ENCODE data around the gene USP48.

USP48 gene

GRCh38 chr1:21823980-21824702 lies 41.2 kb upstream of the USP48 start:
- Histone ChIP-seq H3K9me3 (ENCODE audit: control insufficient read depth, low read length) (no peaks in the 10 kb centered on the region), H3K36me3 (ENCODE audit: control insufficient read depth, insufficient read depth, low read length, severe bottlenecking) (peaks cover 92% of the 10 kb centered on the region), H3K9ac (ENCODE audit: low read length) (no peak overlapping the region), H3K4me3 (ENCODE audit: low read length) (no peak overlapping the region), H3K4me1 (ENCODE audit: control insufficient read depth, insufficient read depth, low read length) (no peaks in the 10 kb centered on the region), H3K27me3 (replicated peaks; ENCODE audit: control insufficient read depth, insufficient read depth, low read length) (no peaks in the 10 kb centered on the region)
- DNase-seq (ENCODE audit: low read depth), result no peak

GRCh38 chr1:21823206-21823979 lies 40.4 kb upstream of the USP48 start:
- Histone ChIP-seq H3K9ac (ENCODE audit: low read length) (no peak overlapping the region), H3K4me1 (ENCODE audit: control insufficient read depth, insufficient read depth, low read length) (no peaks in the 10 kb centered on the region), H3K4me3 (ENCODE audit: low read length) (no peak overlapping the region), H3K36me3 (ENCODE audit: control insufficient read depth, insufficient read depth, low read length, severe bottlenecking) (peaks cover 85% of the 10 kb centered on the region), H3K27me3 (replicated peaks; ENCODE audit: control insufficient read depth, insufficient read depth, low read length) (no peaks in the 10 kb centered on the region), H3K9me3 (ENCODE audit: control insufficient read depth, low read length) (no peaks in the 10 kb centered on the region)
- no peak for DNase-seq (ENCODE audit: low read depth)

- no peak overlapping the region for H3K4me3 ChIP-seq (ENCODE audit: low read length)
- H3K9me3 ChIP-seq (ENCODE audit: control insufficient read depth, low read length), result no peaks in the 10 kb centered on the region
- DNase-seq (ENCODE audit: low read depth), result no peak
- peaks cover 78% of the 10 kb centered on the region for H3K36me3 ChIP-seq (ENCODE audit: control insufficient read depth, insufficient read depth, low read length, severe bottlenecking)
- H3K27me3 ChIP-seq (replicated peaks; ENCODE audit: control insufficient read depth, insufficient read depth, low read length), result no peaks in the 10 kb centered on the region
- H3K9ac ChIP-seq (ENCODE audit: low read length), result no peak overlapping the region
- peaks cover 2% of the 10 kb centered on the region for H3K4me1 ChIP-seq (ENCODE audit: control insufficient read depth, insufficient read depth, low read length)
Observed at GRCh38 chr1:21822349-21822748, 39.4 kb upstream of the USP48 start.

- H3K4me3 ChIP-seq (ENCODE audit: low read length), result no peak overlapping the region
- H3K27me3 ChIP-seq (replicated peaks; ENCODE audit: control insufficient read depth, insufficient read depth, low read length), result no peaks in the 10 kb centered on the region
- H3K4me1 ChIP-seq (ENCODE audit: control insufficient read depth, insufficient read depth, low read length), result peaks cover 10% of the 10 kb centered on the region
- no peaks in the 10 kb centered on the region for H3K9me3 ChIP-seq (ENCODE audit: control insufficient read depth, low read length)
- peaks cover 69% of the 10 kb centered on the region for H3K36me3 ChIP-seq (ENCODE audit: control insufficient read depth, insufficient read depth, low read length, severe bottlenecking)
- no peak overlapping the region for H3K9ac ChIP-seq (ENCODE audit: low read length)
- DNase-seq (ENCODE audit: low read depth), result no peak
Observed at GRCh38 chr1:21821385-21822019, 38.6 kb upstream of the USP48 start.

- H3K36me3 ChIP-seq (ENCODE audit: control insufficient read depth, insufficient read depth, low read length, severe bottlenecking), result peaks cover 62% of the 10 kb centered on the region
- no peaks in the 10 kb centered on the region for H3K9me3 ChIP-seq (ENCODE audit: control insufficient read depth, low read length)
- peaks cover 16% of the 10 kb centered on the region for H3K4me1 ChIP-seq (ENCODE audit: control insufficient read depth, insufficient read depth, low read length)
- H3K9ac ChIP-seq (ENCODE audit: low read length), result no peak overlapping the region
- no peak for DNase-seq (ENCODE audit: low read depth)
- H3K27me3 ChIP-seq (replicated peaks; ENCODE audit: control insufficient read depth, insufficient read depth, low read length), result no peaks in the 10 kb centered on the region
- no peak overlapping the region for H3K4me3 ChIP-seq (ENCODE audit: low read length)
Observed at GRCh38 chr1:21820597-21821232, 37.8 kb upstream of the USP48 start.

GRCh38 chr1:21818656-21819055 lies 35.7 kb upstream of the USP48 start:
- Histone ChIP-seq H3K9ac (ENCODE audit: low read length) (no peak overlapping the region), H3K4me1 (ENCODE audit: control insufficient read depth, insufficient read depth, low read length) (peaks cover 16% of the 10 kb centered on the region), H3K27me3 (replicated peaks; ENCODE audit: control insufficient read depth, insufficient read depth, low read length) (no peaks in the 10 kb centered on the region), H3K36me3 (ENCODE audit: control insufficient read depth, insufficient read depth, low read length, severe bottlenecking) (peaks cover 42% of the 10 kb centered on the region), H3K4me3 (ENCODE audit: low read length) (no peak overlapping the region), H3K9me3 (ENCODE audit: control insufficient read depth, low read length) (no peaks in the 10 kb centered on the region)
- peak; percentile 51 for DNase-seq (ENCODE audit: low read depth)

- peak; percentile 67 for DNase-seq (ENCODE audit: low read depth)
- Histone ChIP-seq H3K36me3 (ENCODE audit: control insufficient read depth, insufficient read depth, low read length, severe bottlenecking) (peaks cover 24% of the 10 kb centered on the region), H3K9me3 (ENCODE audit: control insufficient read depth, low read length) (no peaks in the 10 kb centered on the region), H3K4me1 (ENCODE audit: control insufficient read depth, insufficient read depth, low read length) (peaks cover 26% of the 10 kb centered on the region), H3K9ac (ENCODE audit: low read length) (no peak overlapping the region), H3K4me3 (ENCODE audit: low read length) (no peak overlapping the region), H3K27me3 (replicated peaks; ENCODE audit: control insufficient read depth, insufficient read depth, low read length) (no peaks in the 10 kb centered on the region)
Observed at GRCh38 chr1:21816602-21817302, 33.8 kb upstream of the USP48 start.

GRCh38 chr1:21815724-21816321 lies 32.9 kb upstream of the USP48 start:
- Histone ChIP-seq H3K27me3 (replicated peaks; ENCODE audit: control insufficient read depth, insufficient read depth, low read length) (no peaks in the 10 kb centered on the region), H3K9ac (ENCODE audit: low read length) (no peak overlapping the region), H3K4me3 (ENCODE audit: low read length) (no peak overlapping the region), H3K36me3 (ENCODE audit: control insufficient read depth, insufficient read depth, low read length, severe bottlenecking) (peaks cover 15% of the 10 kb centered on the region), H3K4me1 (ENCODE audit: control insufficient read depth, insufficient read depth, low read length) (peaks cover 30% of the 10 kb centered on the region), H3K9me3 (ENCODE audit: control insufficient read depth, low read length) (no peaks in the 10 kb centered on the region)
- DNase-seq (ENCODE audit: low read depth), result no peak

GRCh38 chr1:21814981-21815582 lies 32.1 kb upstream of the USP48 start:
- no peaks in the 10 kb centered on the region for H3K9me3 ChIP-seq (ENCODE audit: control insufficient read depth, low read length)
- H3K36me3 ChIP-seq (ENCODE audit: control insufficient read depth, insufficient read depth, low read length, severe bottlenecking), result peaks cover 10% of the 10 kb centered on the region
- H3K4me1 ChIP-seq (ENCODE audit: control insufficient read depth, insufficient read depth, low read length), result peaks cover 30% of the 10 kb centered on the region
- no peak overlapping the region for H3K9ac ChIP-seq (ENCODE audit: low read length)
- H3K27me3 ChIP-seq (replicated peaks; ENCODE audit: control insufficient read depth, insufficient read depth, low read length), result no peaks in the 10 kb centered on the region
- DNase-seq (ENCODE audit: low read depth), result no peak
- H3K4me3 ChIP-seq (ENCODE audit: low read length), result no peak overlapping the region

- Histone ChIP-seq H3K27me3 (replicated peaks; ENCODE audit: control insufficient read depth, insufficient read depth, low read length) (no peaks in the 10 kb centered on the region), H3K9me3 (ENCODE audit: control insufficient read depth, low read length) (no peaks in the 10 kb centered on the region), H3K4me1 (ENCODE audit: control insufficient read depth, insufficient read depth, low read length) (peaks cover 30% of the 10 kb centered on the region), H3K36me3 (ENCODE audit: control insufficient read depth, insufficient read depth, low read length, severe bottlenecking) (peaks cover 4% of the 10 kb centered on the region), H3K4me3 (ENCODE audit: low read length) (no peak overlapping the region), H3K9ac (ENCODE audit: low read length) (no peak overlapping the region)
- DNase-seq (ENCODE audit: low read depth), result no peak
Observed at GRCh38 chr1:21814241-21814918, 31.4 kb upstream of the USP48 start.

All from adipocyte (in vitro differentiated cells).